Measurements from ENCODE around the gene ZFYVE9. TPM values are rescaled to one million over a fixed set of nuclear protein-coding genes. Genes with fewer than 3 reads are reported as not detected.

Gene ZFYVE9
- total and polyA plus RNA-seq, 2 of the 4 experiments (the other 2 are of a cell fraction): 8.3 to 28.7 TPM

DNA sequence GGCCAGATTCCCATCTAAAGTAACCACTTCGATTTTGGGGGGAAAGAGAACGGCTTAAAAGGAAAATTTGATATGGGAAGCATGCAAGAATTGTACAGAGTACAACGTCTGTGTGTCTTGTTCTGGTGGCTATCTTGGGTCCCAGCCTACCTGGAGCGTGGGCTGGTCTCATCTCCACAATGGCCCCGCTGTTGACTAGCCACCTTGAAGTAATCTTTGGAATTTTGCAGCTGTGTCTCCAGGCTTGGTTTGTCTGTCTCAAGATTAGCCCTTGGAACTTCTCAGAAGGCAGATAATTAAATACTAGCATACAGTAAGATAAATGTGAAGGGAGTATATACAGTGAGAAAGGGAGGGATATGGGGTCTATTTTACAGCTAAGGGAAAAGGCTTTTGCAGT is 225.4 kb downstream of the ZFYVE9 start:
- Histone ChIP-seq H4K20me1 (ENCODE audit: insufficient read depth, low read length) (peaks cover 12% of the 10 kb centered on the region; the same call in 1 of the 2 replicates), H2BK5ac (ENCODE audit: low read depth, low read length, poor library complexity, severe bottlenecking) (no peak overlapping the region), H2AK5ac (ENCODE audit: low read depth, low read length) (no peak overlapping the region), H2BK15ac (ENCODE audit: low read depth, low read length) (no peak overlapping the region), H3K14ac (replicated peaks; ENCODE audit: low read depth, low read length) (no peak overlapping the region), H4K8ac (ENCODE audit: low read depth in 2 of 2, low read length in 2 of 2) (no peak overlapping the region), H3K56ac (ENCODE audit: extremely low read depth, insufficient read depth, low read length) (no peak overlapping the region), H2AK9ac (replicated peaks; ENCODE audit: low read depth, low read length, poor library complexity) (no peak overlapping the region), H3K4me3 (ENCODE audit: insufficient read depth, low read depth, low read length) (no peak overlapping the region), H3K4me1 (ENCODE audit: control insufficient read depth, insufficient read depth, low read length) (peaks cover 7% of the 10 kb centered on the region), H3K4ac (ENCODE audit: low read depth, low read length) (no peak overlapping the region), H3K9ac (ENCODE audit: low read depth, low read length) (no peak overlapping the region), H4K91ac (ENCODE audit: insufficient read depth, low read depth, low read length) (no peak overlapping the region), H3K9me3 (ENCODE audit: control insufficient read depth, insufficient read depth, low read length) (no peaks in the 10 kb centered on the region), H3K9me1 (ENCODE audit: insufficient read depth, low read length) (peaks cover 15% of the 10 kb centered on the region), H2AFZ (replicated peaks; ENCODE audit: low read length, poor library complexity) (no peak overlapping the region), H3K23ac (ENCODE audit: low read depth, low read length) (no peak overlapping the region), H2BK120ac (ENCODE audit: low read depth, low read length) (no peak overlapping the region), H3K18ac (ENCODE audit: low read depth, low read length) (no peak overlapping the region), H3K4me2 (ENCODE audit: low read depth, low read length) (no peak overlapping the region), H3K27me3 (ENCODE audit: control insufficient read depth, insufficient read depth, low read length) (no peaks in the 10 kb centered on the region), H3K27ac (ENCODE audit: insufficient read depth, low read length) (no peak overlapping the region), H3K79me1 (ENCODE audit: low read depth in 1 of 2, low read length in 2 of 2) (peaks cover 11 to 33% of the 10 kb centered on the region in 2 experiments), H4K5ac (ENCODE audit: low read depth, low read length) (no peak overlapping the region), H2BK20ac (ENCODE audit: low read depth, low read length) (no peak overlapping the region), H3K36me3 (ENCODE audit: control insufficient read depth, insufficient read depth, low read length) (peaks cover 8% of the 10 kb centered on the region)
- TF ChIP-seq, protein P1, sequence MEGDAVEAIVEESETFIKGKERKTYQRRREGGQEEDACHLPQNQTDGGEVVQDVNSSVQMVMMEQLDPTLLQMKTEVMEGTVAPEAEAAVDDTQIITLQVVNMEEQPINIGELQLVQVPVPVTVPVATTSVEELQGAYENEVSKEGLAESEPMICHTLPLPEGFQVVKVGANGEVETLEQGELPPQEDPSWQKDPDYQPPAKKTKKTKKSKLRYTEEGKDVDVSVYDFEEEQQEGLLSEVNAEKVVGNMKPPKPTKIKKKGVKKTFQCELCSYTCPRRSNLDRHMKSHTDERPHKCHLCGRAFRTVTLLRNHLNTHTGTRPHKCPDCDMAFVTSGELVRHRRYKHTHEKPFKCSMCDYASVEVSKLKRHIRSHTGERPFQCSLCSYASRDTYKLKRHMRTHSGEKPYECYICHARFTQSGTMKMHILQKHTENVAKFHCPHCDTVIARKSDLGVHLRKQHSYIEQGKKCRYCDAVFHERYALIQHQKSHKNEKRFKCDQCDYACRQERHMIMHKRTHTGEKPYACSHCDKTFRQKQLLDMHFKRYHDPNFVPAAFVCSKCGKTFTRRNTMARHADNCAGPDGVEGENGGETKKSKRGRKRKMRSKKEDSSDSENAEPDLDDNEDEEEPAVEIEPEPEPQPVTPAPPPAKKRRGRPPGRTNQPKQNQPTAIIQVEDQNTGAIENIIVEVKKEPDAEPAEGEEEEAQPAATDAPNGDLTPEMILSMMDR (conservative IDR thresholded peaks at IDR 0.05; ENCODE audit: low read depth, low read length): no peak
- TF ChIP-seq BHLHE40 (IDR thresholded peaks at IDR 0.05; ENCODE audit: low read depth, low read length) (no peak), POLR2A (IDR thresholded peaks at IDR 0.05; ENCODE audit: low read depth, low read length) (no peak), CHD1 (IDR thresholded peaks at IDR 0.05; ENCODE audit: low read depth, low read length) (no peak)
- TF ChIP-seq, protein P2, sequence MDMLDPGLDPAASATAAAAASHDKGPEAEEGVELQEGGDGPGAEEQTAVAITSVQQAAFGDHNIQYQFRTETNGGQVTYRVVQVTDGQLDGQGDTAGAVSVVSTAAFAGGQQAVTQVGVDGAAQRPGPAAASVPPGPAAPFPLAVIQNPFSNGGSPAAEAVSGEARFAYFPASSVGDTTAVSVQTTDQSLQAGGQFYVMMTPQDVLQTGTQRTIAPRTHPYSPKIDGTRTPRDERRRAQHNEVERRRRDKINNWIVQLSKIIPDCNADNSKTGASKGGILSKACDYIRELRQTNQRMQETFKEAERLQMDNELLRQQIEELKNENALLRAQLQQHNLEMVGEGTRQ (IDR thresholded peaks at IDR 0.05; ENCODE audit: low read depth, low read length): no peak
- dilution Hi-C loops (cut with HindIII; ENCODE audit: low sequenced_read_pairs, unreplicated experiment): no loop called here
- WGBS, 2 experiments (ENCODE audit: extremely low coverage in 2 of 2, insufficient read length in 1 of 2): 80% methylated on average over 1 of the region's 5 CpGs; no CpG with 5 or more reads in 1 of the 2 experiments
- ChIA-PET CTCF (interaction anchor here (0.6 kb wide), 1 partner anchor 57 kb away, joined by 4 read pairs; no protein-coding TSS in a partner anchor), POLR2A (ENCODE audit: unreplicated experiment) (no interaction called here)
- in situ Hi-C loops (cut with MboI; ENCODE audit: low sequenced_read_pairs): no loop called here
- intact Hi-C loops (cut with micrococcal nuclease): loop anchor here (2.0 kb wide), 1 partner anchor 320 kb away; no protein-coding TSS in a partner anchor
- DNase-seq (no peak), ATAC-seq (ENCODE audit: low read depth) (no peak)
- no TSS peak for BruUV-seq (replicated peaks)

Data from IMR-90 (cell line).